Coronary artery (tissue), 2 donors: ENCODE data around the gene APBB1IP.
"Not testable (repeated sequence)": the region's sequence is repeated elsewhere in the genome, so short reads cannot be mapped to it uniquely, and the experiment has no call there.

ENCODE experiments used
- DNase-seq: peaks from one replicate; pipeline ENCODE4 v3.0.0-alpha.2; 2017; ENCODE audit warnings: low spot score
- H3K27ac ChIP-seq, 2 donors: fragments of 200-600 bp; sonication (generic); one replicate each; pipeline ENCODE4 v1.5.1; 2016 to 2019
- H3K4me3 ChIP-seq: fragments of 200-600 bp; sonication (generic); 2 replicates; pipeline ENCODE4 v1.5.1; 2016; ENCODE audit warnings: mild to moderate bottlenecking, moderate library complexity
- CTCF ChIP-seq: fragments of 200-600 bp; sonication (generic); IDR thresholded peaks from one replicate; pipeline ENCODE4 v1.5.1; 2019; ENCODE audit warnings: antibody characterized with exemption

APBB1IP gene

GRCh38 chr10:26437637-26438461 is at the start of gene APBB1IP:
Gene APBB1IP (plus strand): TSS chr10:26438341. CDS start chr10:26492327, 53,986 bp downstream.
- DNase-seq: peak; percentile 82
- Histone ChIP-seq H3K27ac (peak within 1 kb of the TSS; percentile 23 to 83), H3K4me3 (peak within 1 kb of the TSS; percentile 68)
- TF ChIP-seq CTCF: no peak

- no peak overlapping the region for H3K27ac ChIP-seq
- DNase-seq: no peak
- TF ChIP-seq CTCF: no peak
Observed at GRCh38 chr10:26389533-26389932, 48.6 kb upstream of the APBB1IP start.

GRCh38 chr10:26391701-26392695 is 46.1 kb upstream of the APBB1IP start:
- DNase-seq: no peak
- Histone ChIP-seq H3K27ac (no peak overlapping the region), H3K4me3 (peak overlapping the region; percentile 2)
- no peak for TF ChIP-seq CTCF

More at GRCh38 chr10:26389533-26389932, 48.6 kb upstream of the APBB1IP start:
- no peak overlapping the region for H3K4me3 ChIP-seq

- not testable (repeated sequence) for DNase-seq, H3K27ac ChIP-seq, H3K4me3 ChIP-seq
Observed at GRCh38 chr10:26398353-26398752, 39.8 kb upstream of the APBB1IP start.

- H3K27ac ChIP-seq: no peak overlapping the region
- DNase-seq: no peak
Observed at GRCh38 chr10:26407406-26407969, 30.7 kb upstream of the APBB1IP start.

GRCh38 chr10:26408858-26409494 is 29.2 kb upstream of the APBB1IP start:
- H3K27ac ChIP-seq: no peak overlapping the region
- no peak overlapping the region for H3K4me3 ChIP-seq
- no peak for TF ChIP-seq CTCF
- DNase-seq: no peak

More at GRCh38 chr10:26407406-26407969, 30.7 kb upstream of the APBB1IP start:
- TF ChIP-seq CTCF: no peak
- no peak overlapping the region for H3K4me3 ChIP-seq
